Loucy (cell line): ENCODE measurements around the gene BEGAIN.

ENCODE experiments used
- EZH2phosphoT487 ChIP-seq: fragments of 200-600 bp; IDR thresholded peaks from 2 replicates; pipeline ENCODE4 v1.6.1; 2018; ENCODE audit warnings: antibody characterized with exemption, mild to moderate bottlenecking, moderate library complexity, borderline replicate concordance
- TF ChIP-seq, protein P1 (sequence below): fragments of 200-600 bp; sonication (generic); conservative IDR thresholded peaks from 2 replicates; pipeline ENCODE4 v1.5.1; 2014; ENCODE audit warnings: mild to moderate bottlenecking, antibody characterized with exemption, low read length

DNA sequence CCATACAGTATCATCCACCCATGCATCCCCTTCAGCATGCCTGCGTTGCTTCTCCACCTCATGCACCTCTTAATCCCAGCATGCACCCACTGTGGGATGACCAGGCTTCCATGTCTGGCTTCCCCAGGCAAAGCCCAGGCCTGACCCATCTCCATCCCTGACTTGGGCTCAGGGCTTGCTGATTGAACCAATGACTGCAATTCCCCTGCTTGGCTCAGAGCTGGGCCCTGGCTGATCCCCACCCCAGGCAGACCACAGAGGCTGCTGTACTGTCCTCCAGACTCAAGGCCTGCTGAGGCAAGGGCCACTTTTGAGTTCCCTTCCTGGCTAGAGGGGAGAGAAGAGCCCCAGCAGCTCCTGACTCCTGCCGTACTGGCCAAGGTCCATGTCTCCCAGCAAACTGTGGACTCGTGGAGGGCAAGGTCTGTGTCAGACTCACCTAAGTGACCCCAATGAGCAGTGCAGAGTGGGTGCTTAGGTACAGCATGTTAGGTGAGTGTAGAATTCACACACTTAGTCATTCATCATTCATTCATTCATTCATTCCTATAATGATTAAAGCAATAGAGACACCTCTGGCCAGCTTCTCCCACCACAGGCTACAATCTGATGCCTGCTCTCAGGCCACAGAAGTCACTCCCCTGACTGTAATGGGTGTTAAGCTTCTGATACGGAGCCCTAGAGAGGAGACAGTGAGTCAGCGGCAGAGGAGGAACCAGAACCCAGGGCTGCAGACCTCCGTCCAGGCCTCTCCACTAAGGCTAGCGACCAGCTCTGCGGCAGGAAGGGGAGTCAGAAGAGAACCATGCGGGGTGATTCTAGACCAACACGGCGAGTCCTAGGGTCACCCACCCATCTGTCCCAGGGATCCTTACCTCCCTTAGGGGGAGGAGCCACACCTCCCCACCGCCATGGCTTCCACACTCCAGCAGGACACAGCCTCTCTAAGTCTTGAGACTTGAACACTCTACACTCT lies 2.9 kb downstream of the BEGAIN start:
- TF ChIP-seq, protein P1, sequence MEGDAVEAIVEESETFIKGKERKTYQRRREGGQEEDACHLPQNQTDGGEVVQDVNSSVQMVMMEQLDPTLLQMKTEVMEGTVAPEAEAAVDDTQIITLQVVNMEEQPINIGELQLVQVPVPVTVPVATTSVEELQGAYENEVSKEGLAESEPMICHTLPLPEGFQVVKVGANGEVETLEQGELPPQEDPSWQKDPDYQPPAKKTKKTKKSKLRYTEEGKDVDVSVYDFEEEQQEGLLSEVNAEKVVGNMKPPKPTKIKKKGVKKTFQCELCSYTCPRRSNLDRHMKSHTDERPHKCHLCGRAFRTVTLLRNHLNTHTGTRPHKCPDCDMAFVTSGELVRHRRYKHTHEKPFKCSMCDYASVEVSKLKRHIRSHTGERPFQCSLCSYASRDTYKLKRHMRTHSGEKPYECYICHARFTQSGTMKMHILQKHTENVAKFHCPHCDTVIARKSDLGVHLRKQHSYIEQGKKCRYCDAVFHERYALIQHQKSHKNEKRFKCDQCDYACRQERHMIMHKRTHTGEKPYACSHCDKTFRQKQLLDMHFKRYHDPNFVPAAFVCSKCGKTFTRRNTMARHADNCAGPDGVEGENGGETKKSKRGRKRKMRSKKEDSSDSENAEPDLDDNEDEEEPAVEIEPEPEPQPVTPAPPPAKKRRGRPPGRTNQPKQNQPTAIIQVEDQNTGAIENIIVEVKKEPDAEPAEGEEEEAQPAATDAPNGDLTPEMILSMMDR, result no peak
- no peak for TF ChIP-seq EZH2phosphoT487
